Right renal pelvis (tissue), 4 donors: ENCODE measurements around the gene ITSN2. TPM values are rescaled to one million over a fixed set of nuclear protein-coding genes. Genes with fewer than 3 reads are reported as not detected.
"Not testable (repeated sequence)": the region's sequence is repeated elsewhere in the genome, so short reads cannot be mapped to it uniquely, and the experiment has no call there.

Experiments used
- DNase-seq, 4 donors: peaks; one replicate each; pipeline ENCODE4 v3.0.0-alpha.2; 2013; ENCODE audit warnings: low read depth in 4 of 4, low spot score in 3 of 4, missing footprints in 1 of 4
- polyA plus RNA-seq, 4 donors: library from polyadenylated mRNA; unstranded; fragments of 120-200 nt; gene quantifications; one replicate each; pipeline ENCODE4 v1.2.1, GENCODE V29; 2013; ENCODE audit not compliant: insufficient read length in 4 of 4

Gene ITSN2
- polyA plus RNA-seq, 4 donors, result 25.2 to 32.4 (median 28.8) TPM

DNA sequence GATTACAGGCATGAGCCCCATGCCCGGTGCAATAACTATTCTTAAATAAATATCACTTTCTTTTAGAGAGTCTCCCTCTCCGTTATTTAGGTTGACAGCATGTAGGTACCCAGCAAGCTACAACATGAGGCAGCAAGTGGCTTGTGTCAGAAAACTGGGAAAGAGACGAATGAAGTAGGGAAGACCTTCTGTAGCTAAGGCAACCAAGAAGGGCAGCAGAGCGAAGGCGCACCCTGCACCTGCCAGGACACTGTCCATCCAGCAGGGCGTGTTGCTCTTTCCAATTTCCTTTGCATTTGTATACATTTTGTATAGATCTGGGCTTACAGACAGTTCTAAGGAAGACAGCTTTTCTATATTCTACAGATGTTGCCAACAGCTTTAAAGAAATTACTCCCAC, 137.4 kb downstream of the ITSN2 start:
- DNase-seq, result no peak

DNA sequence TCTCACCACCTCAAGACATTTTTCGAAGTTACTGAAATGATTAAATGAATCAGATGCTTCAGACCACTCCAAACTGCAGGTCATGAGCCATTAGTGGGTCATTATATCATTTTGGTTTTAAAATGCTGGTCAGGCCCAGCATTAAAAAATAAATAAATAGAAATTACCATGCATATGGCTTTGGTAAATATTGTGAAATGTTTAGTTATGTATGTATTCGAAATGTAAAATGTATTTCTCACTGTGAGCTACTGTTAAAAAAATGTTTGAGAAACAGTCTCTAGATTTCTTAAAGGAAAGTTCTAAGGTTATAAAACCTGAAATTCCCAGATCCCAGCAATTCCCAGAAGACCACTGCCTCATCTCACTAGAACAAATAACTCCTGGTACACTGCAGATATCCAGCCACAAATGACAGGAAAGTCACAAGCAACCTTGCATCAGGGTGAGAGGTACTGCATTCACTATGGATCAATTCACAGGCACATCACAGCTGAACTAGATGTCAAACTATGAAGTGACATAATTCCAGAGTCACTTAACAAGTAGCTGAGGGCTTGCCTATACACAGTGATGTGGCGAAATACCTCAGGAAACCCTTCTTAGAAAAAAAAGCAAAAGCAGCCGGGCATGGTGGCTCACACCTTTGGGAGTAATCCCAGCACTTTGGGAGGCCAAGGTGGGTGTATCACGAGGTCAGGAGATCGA, 138.8 kb downstream of the ITSN2 start:
- no peak for DNase-seq

DNA sequence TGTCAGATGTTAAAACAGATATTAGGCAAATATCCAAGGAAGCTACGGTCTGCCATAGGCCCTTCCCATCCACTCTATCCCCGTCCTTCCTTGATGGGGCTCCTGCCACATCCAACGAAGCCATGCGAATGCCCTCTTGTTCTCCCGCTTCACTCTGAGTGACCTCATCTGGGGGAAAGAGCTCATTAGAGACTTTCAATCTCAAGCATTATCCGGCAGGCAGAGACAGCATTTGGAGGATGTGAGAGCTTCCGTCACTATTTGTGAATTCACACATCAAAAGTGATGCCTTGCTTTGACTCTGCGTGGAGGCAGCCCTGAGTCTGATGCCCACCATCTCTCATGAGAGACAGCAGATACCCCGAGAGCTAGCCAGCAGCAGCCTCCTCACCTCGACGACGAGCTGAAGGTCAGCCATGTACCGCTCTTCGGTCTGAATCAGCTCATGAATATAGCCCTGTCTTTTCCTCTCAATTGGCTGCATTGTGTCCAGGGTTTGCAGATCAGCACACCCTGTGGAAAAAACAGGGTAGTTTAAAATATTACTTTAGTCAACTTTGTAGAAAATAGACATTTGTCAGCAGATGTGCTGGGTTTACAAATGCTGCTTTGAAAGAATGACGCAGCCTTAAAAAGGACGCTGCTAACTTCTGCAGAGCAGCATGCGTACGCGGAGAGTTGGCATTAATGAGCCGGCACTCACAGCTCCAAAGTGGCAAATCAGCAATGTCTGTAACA, 139.6 kb downstream of the ITSN2 start:
- DNase-seq, result no peak

DNA sequence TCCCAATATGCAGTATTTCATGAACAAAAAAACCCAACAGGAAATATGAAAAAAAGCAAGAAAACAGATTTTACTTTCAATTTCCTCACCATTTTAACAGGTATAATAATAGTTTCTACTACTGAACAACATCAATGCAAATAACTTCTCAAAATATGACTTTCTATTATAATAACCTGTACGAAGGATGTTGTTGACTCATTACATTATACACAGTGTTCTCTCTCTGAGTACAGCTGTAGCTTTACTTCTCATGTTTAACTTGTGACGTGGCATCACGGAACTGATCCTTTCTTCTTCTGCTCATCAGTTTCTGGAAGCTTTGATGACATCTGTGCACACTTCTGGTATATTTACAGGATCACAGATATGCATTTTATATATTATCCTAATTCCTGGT, 145.5 kb downstream of the ITSN2 start:
- no peak for DNase-seq

DNA sequence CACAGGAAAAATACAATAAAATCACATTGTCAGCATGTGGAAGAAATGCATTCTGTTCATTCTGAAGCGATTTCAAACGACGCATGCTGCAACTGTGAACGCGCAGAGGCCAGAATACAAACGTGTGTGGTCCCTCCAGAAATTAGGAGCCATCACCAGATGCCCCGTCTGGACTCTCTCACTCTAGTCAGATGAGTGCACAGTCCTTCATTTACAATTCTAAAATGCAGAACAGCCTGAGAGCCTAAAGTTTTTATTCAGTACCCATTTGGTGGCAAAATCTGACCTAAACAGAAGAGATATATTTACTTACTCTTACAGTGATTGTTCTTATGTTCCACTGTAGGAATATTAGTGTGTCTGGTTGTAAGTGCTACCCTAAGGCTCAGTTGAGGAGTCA, 148.9 kb downstream of the ITSN2 start:
- DNase-seq, result no peak

DNA sequence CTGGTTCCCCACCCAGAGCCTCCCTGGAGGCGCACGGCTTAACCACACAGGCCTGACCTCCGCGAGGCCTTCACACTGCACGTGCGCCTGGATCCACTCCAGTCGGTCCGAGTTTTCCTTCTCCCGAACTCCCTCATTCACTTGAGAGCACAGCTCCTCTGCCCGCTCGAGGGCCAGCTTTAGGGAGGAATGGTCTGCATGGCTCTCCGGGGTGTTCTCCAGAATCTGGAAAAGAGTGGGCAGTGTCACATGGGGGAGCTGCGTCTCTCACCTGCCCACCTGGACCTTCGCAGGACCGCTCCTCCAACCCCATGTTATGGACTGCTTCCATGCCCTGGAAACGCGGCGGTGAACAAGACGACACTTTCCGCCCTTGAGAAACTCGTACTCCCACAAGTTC, 149.6 kb downstream of the ITSN2 start:
- no peak for DNase-seq

DNA sequence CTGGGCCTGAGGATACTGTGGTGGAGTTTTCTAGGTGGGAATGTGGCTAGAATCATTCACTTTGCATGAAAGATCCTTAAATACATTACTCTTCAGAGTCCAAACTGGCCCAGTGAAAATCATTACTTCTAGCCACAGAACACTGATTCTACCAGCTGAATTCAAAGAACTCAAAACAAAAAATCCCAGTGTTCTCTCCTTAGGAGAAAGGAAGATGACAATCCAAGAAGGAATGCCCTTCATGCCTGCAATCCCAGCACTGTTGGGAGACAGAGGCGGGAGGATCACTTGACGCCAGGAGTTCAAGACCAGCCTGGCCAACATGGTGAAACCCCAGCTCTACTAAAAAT, 150.3 kb downstream of the ITSN2 start:
- no peak for DNase-seq

DNA sequence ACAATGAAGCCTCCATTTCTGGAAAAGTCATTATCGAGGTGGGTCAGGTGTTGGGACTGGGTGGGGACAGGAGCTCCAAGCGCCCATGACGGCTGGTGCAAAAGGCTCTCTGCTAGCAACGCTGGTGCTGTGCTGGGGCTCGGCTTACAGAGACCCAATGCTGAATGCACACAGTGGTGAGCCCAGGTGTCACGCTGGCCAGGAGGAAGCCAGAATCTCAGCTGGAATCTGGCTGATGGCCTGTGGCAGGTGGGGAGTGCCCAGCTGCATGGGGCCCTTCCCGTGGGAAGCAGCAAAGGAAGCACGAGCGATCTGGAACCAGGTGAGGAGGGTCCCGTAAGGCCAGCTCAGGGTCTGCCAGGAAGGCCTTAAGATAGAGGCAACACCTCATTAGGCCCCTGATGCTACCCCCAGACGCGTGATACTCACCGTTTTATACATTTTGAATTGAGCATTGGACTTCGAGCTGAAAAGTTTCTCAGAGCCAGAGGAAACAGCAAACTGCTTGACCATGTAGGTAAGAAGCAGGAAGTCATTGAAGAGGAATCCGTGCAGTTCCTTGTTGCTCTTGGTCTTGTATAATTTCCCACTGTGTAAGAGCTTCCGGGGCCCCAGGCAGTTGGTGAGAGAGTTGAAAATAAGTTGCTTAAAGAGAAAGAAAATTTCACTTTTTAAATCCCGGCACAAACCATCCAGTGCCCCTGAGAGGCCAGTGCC, 150.8 kb downstream of the ITSN2 start:
- DNase-seq, result no peak

DNA sequence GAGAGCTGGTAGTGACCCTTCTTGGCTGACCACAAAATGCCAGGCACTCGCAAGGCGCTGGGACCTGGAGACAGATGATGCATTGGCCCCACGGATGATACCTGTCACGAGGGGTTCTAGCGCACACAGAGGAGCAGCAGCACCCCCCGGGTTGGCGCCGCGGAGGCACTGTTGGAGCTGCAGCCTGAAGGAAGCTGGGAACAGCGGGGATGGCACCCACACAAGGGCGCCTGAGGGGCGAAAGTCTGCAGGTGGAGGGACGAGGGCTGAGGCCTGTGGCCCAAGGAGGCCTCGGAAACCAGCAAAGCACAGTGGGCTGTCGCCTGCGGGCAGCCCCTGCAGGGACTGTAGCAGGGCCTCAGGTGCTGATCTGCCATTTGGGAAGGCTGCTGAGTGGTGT, 151.8 kb downstream of the ITSN2 start:
- no peak for DNase-seq

DNA sequence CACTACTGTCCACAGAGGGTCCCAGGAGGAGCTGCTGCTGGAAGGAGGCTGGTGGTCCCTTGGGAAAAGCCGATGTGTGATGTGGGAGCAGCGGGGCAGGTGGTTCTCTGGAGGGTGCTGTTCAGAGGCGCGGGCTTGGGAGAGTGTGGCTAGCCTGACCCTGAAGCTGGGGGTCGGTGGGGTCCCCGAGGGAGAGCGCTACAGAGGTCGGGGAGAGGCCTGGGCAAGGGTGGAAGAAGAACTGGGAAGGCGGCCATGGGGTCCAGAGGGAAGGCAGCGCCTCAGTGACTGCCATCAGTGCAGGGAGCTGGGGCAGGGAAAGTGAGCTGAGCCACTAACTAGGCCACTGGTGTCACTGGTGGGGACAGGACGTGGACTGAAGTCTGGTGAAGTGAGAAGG, 153.0 kb downstream of the ITSN2 start:
- DNase-seq, result no peak

DNA sequence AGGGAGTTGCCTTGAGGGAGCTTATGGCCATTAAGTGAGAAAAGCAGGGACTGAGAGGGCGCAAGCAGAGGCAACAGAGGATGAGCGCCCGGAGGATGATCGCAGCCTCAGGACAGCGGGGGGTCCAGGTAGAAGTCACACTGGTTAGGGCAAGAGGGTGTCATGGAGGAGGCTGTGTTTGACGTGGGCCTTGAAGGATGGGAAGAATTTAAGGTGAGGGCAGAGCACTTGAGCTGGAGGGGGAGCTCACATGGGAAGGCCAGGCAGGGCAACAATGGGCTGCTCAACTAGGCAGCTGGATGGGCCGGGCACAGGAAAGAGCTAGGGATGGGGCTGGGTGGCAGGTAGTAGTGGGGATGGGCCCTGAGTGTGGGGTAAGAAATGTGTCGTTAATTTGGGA, 153.6 kb downstream of the ITSN2 start:
- no peak for DNase-seq

DNA sequence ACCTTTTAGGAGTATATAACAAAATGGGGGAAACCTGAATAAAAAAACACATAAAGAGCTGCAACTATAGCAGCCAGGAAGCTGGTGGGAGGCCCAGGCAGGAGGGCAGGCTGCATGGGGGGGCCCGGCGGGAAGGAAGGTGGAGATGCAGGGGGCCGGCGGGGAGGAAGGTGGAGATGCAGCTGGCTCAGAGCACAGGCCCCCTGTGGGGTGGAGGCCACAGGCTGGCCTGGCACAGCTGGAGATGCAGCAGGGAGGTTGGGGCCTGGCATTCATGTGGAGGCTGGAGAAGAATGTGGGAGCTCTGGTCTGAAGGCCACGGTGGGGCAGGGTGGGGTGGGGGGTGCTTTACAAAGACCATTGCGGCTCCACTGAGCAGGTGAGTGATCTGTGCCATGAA, 154.1 kb downstream of the ITSN2 start:
- no peak for DNase-seq

DNA sequence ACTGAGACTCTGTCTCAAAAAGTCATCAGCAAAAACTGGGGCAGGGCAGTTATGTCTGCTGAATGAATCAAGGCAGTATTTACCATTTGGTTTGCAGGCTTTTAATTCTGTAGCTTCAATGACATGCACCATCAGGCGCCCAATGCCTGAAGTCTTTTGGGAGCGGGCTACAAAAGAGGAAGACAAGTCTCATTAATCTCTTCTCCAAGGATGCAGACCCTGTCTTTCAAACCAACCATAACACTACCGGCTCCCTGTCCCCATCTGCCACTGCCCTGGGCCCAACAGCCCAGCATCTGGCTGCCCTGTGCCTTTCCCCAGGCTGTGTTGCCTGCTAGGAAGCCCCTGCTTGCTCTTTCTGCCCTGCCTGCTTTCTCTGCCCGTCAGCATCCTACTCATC, 155.2 kb downstream of the ITSN2 start:
- no peak for DNase-seq

DNA sequence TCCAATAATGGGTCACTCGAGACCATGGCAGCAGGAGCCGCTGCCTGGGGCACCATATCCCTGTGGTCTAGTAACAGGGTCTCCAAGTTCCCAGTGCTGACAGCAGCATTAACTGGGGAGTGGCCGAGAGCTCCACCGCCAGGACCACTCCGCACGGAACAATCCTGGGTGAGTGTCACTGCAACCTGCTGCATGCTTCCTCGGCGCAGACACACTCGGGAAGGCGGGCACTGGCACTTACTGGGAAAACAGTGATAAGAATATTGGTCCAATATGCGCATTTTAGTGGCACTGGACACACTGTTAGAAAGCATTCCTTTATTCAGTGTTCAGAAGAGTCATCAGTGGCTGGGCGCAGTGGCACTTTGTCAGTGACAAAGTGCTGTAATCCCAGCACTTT, 155.8 kb downstream of the ITSN2 start:
- no peak for DNase-seq

DNA sequence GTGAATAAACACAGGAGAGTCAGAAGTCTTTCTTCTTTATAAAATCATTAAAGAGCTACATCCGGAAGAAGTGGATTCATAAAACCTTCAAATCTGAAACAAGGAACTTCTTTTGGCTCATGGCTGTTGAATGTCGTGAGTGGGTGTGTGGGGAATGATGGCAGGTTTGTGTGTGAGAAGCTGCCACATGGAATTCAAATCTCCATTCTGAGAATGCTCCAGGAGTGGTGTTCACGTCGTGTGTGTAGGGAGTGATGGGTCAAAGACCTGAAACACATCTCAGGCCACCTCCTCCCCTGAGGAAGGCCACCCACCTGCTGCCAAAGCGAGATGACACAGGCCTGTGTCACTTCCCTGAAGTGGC, 156.6 kb downstream of the ITSN2 start:
- DNase-seq, result no peak

DNA sequence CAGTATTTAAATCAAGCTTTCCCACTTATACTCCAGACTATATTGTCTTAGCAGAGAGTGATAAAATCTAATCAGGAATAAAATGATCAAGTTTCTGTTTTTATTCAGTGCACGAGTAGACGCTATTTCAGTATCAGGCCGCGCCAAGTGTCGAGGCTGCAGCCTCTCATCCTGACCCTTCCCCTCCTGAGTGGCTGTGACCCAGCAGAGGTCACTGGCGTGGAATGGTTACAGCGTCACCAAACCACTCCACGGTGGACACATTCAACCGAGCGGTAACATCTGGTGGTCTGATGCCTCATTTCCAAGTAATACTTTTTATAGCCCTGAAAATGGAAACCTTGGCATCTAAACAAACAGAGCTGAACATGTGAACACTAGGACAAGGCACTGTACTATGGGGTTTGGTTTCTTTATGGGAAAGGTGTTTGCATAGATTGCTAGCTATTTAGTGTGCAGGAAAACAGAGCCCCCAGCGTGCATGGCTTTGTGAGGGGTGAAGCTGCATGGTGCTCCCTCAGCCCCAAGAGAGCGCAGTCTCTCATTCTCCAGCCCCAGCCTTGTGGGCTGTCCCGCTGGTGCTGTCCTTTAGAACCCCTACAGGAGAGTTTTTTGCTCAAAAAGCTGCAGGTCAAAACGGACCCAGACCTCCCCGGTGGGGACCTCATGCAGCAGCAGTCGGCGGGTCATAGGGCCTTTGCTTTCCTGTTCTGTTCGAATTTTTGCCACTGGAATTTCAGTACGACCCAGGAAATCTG, 157.1 kb downstream of the ITSN2 start:
- DNase-seq, result peak in 2 of 4 donors; percentile 1 to 10

DNA sequence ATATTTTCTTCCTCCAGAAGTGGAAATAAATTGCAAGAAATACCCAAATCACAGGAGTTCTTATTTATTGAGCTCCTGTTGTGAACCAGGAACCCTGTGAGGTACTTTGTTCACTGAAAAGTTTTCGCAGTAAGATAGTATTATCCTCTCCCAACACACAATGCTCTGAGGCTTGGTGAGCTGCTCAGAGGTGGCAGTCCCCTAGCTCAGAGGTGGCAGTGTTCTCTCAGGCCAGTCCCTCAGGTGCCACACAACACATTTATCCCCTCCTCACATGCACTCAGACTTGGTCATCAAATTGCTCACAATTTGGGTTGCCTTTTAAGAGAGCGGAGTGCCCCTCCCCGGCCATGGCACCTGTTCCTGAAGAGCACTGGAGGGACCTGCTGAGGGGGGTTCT, 159.5 kb downstream of the ITSN2 start:
- no peak for DNase-seq

DNA sequence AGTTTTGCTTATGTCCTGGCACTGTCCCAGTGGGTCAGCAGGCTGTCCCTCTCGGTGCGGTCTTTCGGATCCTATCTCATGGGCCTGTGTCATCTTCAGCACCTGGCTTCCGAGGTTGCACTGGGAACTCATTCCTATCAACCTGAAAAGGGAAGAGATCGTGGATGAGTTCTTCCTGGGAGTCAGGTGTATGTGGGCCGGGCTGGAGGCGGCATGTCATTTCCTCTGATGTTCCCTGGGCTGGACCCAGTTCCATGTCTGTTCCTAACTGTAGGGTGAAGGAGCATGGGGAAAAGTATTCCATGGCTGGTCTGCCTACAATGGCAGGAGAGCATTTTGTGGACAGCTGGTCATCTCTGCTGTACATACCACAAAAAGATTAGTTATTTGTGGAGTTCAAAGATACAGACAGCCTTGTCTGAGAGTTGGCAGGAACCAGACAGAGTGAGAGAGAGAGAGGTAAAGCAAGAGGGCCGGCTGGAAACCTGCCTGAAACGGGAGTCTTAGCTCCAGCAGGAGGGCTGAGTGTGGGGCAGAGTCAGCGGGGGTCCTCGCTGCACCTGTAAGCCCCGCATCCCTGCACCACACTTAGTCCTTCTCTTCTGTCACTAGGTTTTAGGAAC, 160.3 kb downstream of the ITSN2 start:
- no peak for DNase-seq

DNA sequence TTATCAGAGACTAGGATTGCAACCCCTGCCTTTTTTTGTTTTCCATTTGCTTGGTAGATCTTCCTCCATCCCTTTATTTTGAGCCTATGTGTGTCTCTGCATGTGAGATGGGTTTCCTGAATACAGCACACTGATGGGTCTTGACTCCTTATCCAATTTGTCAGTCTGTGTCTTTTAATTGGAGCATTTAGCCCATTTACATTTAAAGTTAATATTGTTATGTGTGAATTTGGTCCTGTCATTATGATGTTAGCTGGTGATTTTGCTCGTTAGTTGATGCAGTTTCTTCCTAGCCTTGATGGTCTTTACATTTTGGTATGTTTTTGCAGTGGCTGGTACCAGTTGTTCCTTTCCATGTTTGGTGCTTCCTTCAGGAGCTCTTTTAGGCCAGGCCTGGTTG, 163.1 kb downstream of the ITSN2 start:
- DNase-seq, result not testable (repeated sequence)

DNA sequence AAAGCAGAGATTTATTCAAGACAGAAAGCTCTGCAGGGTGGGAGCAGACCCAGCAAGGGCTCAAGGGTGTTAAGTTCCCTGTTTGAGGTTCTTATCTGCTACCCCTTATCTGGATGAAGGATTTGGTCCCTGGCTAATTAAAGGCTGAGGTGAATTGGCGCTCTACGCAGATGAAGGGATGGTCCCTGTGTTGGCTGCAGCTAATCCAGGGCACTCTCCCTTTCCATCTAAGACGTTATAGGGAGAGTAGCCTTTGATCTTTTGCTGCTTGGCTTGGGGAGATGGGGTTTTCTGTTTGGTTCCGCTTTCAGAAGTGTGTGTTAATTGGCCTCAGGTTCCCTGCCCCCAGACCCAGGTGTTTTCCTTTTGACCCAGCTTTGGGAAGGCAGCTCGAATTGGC, 168.5 kb downstream of the ITSN2 start:
- DNase-seq, result no peak

DNA sequence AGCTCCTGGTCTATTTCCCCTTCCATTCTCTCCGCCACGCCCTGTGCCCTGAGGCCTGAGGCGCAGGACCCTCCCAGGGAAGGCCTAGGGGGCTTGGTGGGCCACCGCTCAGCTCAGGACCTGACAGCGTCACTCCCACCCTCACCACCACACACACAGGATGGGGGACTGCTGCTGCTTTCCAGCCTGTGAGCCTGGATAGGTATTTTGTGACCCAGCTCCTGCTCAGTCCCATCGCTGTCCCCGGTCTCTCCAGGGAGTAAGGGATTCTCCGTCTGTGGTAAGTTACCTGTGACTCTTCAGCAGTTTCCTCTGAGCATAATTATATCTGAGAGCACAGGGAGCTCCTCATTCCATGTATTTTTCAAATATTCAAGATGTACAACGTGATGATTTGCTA, 169.2 kb downstream of the ITSN2 start:
- no peak for DNase-seq
